A673 (cell line): ENCODE results near the gene GNAZ.

Experiments
- CTCF ChIP-seq: fragments of 300-800, 200-600 bp; sonication (generic); conservative IDR thresholded peaks from 2 replicates; pipeline ENCODE4 v1.5.1; 2017; ENCODE audit warnings: low read depth, mild to moderate bottlenecking, antibody characterized with exemption, low read length, moderate library complexity, mixed read lengths
- EZH2 ChIP-seq: fragments of 200-600 bp; sonication (generic); IDR thresholded peaks from 2 replicates; pipeline ENCODE4 v1.6.1; 2017; ENCODE audit warnings: borderline replicate concordance, low read depth, mild to moderate bottlenecking, mixed read lengths, antibody characterized with exemption, low read length; ENCODE audit not compliant: poor library complexity, severe bottlenecking

GRCh38 chr22:23122216-23122957, 52.1 kb downstream of the GNAZ start:
- no peak for TF ChIP-seq CTCF
- TF ChIP-seq EZH2 = no peak
